Liver (tissue), 9 donors: ENCODE results near the gene C19orf81. TPM values are rescaled to one million over a fixed set of nuclear protein-coding genes. Genes with fewer than 3 reads are reported as not detected.
"Not testable (repeated sequence)": the region's sequence is repeated elsewhere in the genome, so short reads cannot be mapped to it uniquely, and the experiment has no call there.

Source experiments
- DNase-seq: peaks from one replicate; pipeline ENCODE4 v3.0.0-alpha.2; 2017; ENCODE audit warnings: low spot score
- H3K27ac ChIP-seq, 2 donors: one replicate each; pipeline ENCODE4 v1.7.0; 2013; ENCODE audit warnings: inconsistent platforms in 2 of 2, low read length in 2 of 2, control low read depth in 1 of 2, low read depth in 1 of 2, mild to moderate bottlenecking in 1 of 2
- H3K27me3 ChIP-seq, 4 donors: one replicate each; pipeline versions ENCODE4 v1.6.1 to v1.7.0; 2013; ENCODE audit warnings: low read length in 3 of 4, inconsistent platforms in 1 of 4, mild to moderate bottlenecking in 1 of 4, moderate library complexity in 1 of 4; ENCODE audit not compliant: control insufficient read depth in 4 of 4, insufficient read depth in 4 of 4
- H3K36me3 ChIP-seq, 4 donors: one replicate each; pipeline versions ENCODE4 v1.6.1 to v1.7.0; 2013; ENCODE audit warnings: low read length in 3 of 4, mild to moderate bottlenecking in 3 of 4, low read depth in 1 of 4, moderate library complexity in 1 of 4; ENCODE audit not compliant: control insufficient read depth in 4 of 4, insufficient read depth in 3 of 4
- H3K4me1 ChIP-seq, 4 donors: one replicate each; pipeline versions ENCODE4 v1.6.1 to v1.7.0; 2013; ENCODE audit warnings: low read length in 3 of 4, mild to moderate bottlenecking in 3 of 4, moderate library complexity in 1 of 4; ENCODE audit not compliant: control insufficient read depth in 4 of 4, insufficient read depth in 4 of 4
- H3K4me3 ChIP-seq, 3 donors: one replicate each; pipeline versions ENCODE4 v1.6.1 to v1.7.0; 2013; ENCODE audit warnings: low read length in 3 of 3, control low read depth in 1 of 3, low read depth in 1 of 3, mild to moderate bottlenecking in 1 of 3
- H3K9ac ChIP-seq, 2 donors: one replicate each; pipeline ENCODE4 v1.7.0; 2013; ENCODE audit warnings: low read length in 2 of 2, mild to moderate bottlenecking in 2 of 2, moderate library complexity in 2 of 2, control low read depth in 1 of 2, low read depth in 1 of 2
- H3K9me3 ChIP-seq, 4 donors: one replicate each; pipeline versions ENCODE4 v1.6.1 to v1.7.0; 2013; ENCODE audit warnings: low read length in 3 of 4; ENCODE audit not compliant: control insufficient read depth in 4 of 4
- GABPA ChIP-seq, 2 donors: IDR thresholded peaks in 1 of 2; conservative IDR thresholded peaks in 1 of 2; 2 replicates each; pipeline ENCODE4 v1.6.1; 2016; ENCODE audit warnings: antibody characterized with exemption in 2 of 2, mild to moderate bottlenecking in 1 of 2, moderate library complexity in 1 of 2
- HNF4A ChIP-seq, 2 donors: conservative IDR thresholded peaks; 2 replicates each; pipeline ENCODE4 v1.6.1; 2016; ENCODE audit warnings: antibody characterized with exemption in 2 of 2, mild to moderate bottlenecking in 2 of 2
- HNF4G ChIP-seq: IDR thresholded peaks from 2 replicates; pipeline ENCODE4 v1.6.1; 2016; ENCODE audit warnings: antibody characterized with exemption
- JUND ChIP-seq, 2 donors: IDR thresholded peaks; 2 replicates each; pipeline ENCODE4 v1.6.1; 2016; ENCODE audit warnings: antibody characterized with exemption in 2 of 2
- MAX ChIP-seq: IDR thresholded peaks from 2 replicates; pipeline ENCODE4 v1.6.1; 2016; ENCODE audit warnings: antibody characterized with exemption
- NR2F2 ChIP-seq: IDR thresholded peaks from 2 replicates; pipeline ENCODE4 v1.6.1; 2016; ENCODE audit warnings: antibody characterized with exemption
- REST ChIP-seq: IDR thresholded peaks from 2 replicates; pipeline ENCODE4 v1.6.1; 2016; ENCODE audit warnings: antibody characterized with exemption, mild to moderate bottlenecking
- RXRA ChIP-seq, 2 donors: IDR thresholded peaks; 2 replicates each; pipeline ENCODE4 v1.6.1; 2017 to 2018; ENCODE audit warnings: antibody characterized with exemption in 2 of 2, mild to moderate bottlenecking in 1 of 2
- SP1 ChIP-seq: IDR thresholded peaks from 2 replicates; pipeline ENCODE4 v1.6.1; 2018; ENCODE audit warnings: antibody characterized with exemption, mild to moderate bottlenecking
- YY1 ChIP-seq: IDR thresholded peaks from 2 replicates; pipeline ENCODE4 v1.6.1; 2016; ENCODE audit warnings: antibody characterized with exemption, mild to moderate bottlenecking
- ZBTB33 ChIP-seq: IDR thresholded peaks from 2 replicates; pipeline ENCODE4 v1.6.1; 2016; ENCODE audit warnings: antibody characterized with exemption
- WGBS: extraction: QIAGEN DNeasy Blood & Tissue Kit; methylation state at CpG from one replicate; pipeline ENCODE4 v1.1.7; 2013; 5-methylcytosine and 5-hydroxymethylcytosine counted together
- polyA plus RNA-seq, 2 donors: library from polyadenylated mRNA; stranded (reverse) in 1 of 2; unstranded in 1 of 2; fragments of 200-250 nt in 1 of 2; fragments of >200 nt in 1 of 2; fragmentation: Nextera tagmentation in 1 of 2; extraction: Ambion mirVana in 1 of 2; gene quantifications; one replicate each; pipeline versions ENCODE4 v1.2.1 to v1.2.3, GENCODE V29; 2013 to 2015
- total RNA-seq, 2 donors: library from RNA; depleted of rRNA; stranded (reverse); fragments of >200 nt; gene quantifications; one replicate each; pipeline ENCODE4 v1.2.3, GENCODE V29; 2014
- TF ChIP-seq, protein P1 (sequence below): fragments of 150-350 bp; IDR thresholded peaks from 2 replicates; pipeline ENCODE4 v1.5.1; 2017; ENCODE audit warnings: improper control_type of control experiment, low read depth, low read length; ENCODE audit not compliant: missing input control
- TF ChIP-seq, protein P2 (sequence below): IDR thresholded peaks from 2 replicates; pipeline ENCODE4 v1.6.1; 2016; ENCODE audit warnings: antibody characterized with exemption
- donor health status: healthy.
- donor health status: healthy.
- donor health status: healthy.
- donor health status: healthy.
- donor health status: healthy.

C19orf81 gene
- total and polyA plus RNA-seq, 4 donors = not detected

DNA sequence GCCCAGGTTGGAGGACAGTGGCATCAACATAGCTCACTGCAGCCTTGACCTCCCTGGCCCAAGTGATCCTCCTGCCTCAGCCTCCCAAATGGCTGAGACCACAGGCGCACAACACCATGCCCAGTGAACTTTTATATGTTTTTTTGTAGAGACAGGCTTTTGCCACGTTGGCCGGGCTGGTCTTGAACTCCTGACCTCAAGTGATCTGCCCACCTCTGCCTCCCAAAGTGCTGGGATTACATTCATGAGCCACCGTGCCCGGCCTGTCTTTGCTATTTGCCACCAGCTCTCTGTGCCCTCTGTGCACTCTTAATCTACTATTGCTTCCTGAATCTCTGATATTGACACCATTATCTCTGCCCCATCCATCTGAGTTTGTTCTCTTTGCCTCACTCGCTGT, 46.7 kb upstream of the C19orf81 start:
- TF ChIP-seq REST (no peak), NR2F2 (no peak), ZBTB33 (no peak), JUND (IDR thresholded peaks at IDR 0.05) (no peak), SP1 (no peak), HNF4G (no peak)
- TF ChIP-seq, protein P1, sequence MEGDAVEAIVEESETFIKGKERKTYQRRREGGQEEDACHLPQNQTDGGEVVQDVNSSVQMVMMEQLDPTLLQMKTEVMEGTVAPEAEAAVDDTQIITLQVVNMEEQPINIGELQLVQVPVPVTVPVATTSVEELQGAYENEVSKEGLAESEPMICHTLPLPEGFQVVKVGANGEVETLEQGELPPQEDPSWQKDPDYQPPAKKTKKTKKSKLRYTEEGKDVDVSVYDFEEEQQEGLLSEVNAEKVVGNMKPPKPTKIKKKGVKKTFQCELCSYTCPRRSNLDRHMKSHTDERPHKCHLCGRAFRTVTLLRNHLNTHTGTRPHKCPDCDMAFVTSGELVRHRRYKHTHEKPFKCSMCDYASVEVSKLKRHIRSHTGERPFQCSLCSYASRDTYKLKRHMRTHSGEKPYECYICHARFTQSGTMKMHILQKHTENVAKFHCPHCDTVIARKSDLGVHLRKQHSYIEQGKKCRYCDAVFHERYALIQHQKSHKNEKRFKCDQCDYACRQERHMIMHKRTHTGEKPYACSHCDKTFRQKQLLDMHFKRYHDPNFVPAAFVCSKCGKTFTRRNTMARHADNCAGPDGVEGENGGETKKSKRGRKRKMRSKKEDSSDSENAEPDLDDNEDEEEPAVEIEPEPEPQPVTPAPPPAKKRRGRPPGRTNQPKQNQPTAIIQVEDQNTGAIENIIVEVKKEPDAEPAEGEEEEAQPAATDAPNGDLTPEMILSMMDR = no peak
- no peak overlapping the region for H3K4me3 ChIP-seq
- H3K9me3 ChIP-seq = peaks cover 0 to 4% (median under 1%) of the 10 kb centered on the region in 4 donors
- H3K27ac ChIP-seq = no peak overlapping the region
- 68% methylated on average over 6 of the region's 6 CpGs for WGBS
- H3K9ac ChIP-seq = no peak overlapping the region
- no peaks in the 10 kb centered on the region for H3K36me3 ChIP-seq
- DNase-seq = no peak
- H3K4me1 ChIP-seq = no peaks in the 10 kb centered on the region
- peaks cover 0 to 5% (median 2%) of the 10 kb centered on the region in 4 donors for H3K27me3 ChIP-seq

- no peaks in the 10 kb centered on the region for H3K36me3 ChIP-seq
- H3K27me3 ChIP-seq = peaks cover 0 to 6% (median 3%) of the 10 kb centered on the region in 4 donors
- H3K27ac ChIP-seq = no peak overlapping the region
- H3K4me1 ChIP-seq = no peaks in the 10 kb centered on the region
- DNase-seq = no peak
- whole genome bisulfite sequencing = 72% methylated on average over 4 of the region's 4 CpGs
- TF ChIP-seq MAX = no peak
- no peak for TF ChIP-seq HNF4A (conservative IDR thresholded peaks at IDR 0.05)
- no peak for TF ChIP-seq RXRA (IDR thresholded peaks at IDR 0.05)
- TF ChIP-seq, protein P1 = no peak
- TF ChIP-seq, protein P2, sequence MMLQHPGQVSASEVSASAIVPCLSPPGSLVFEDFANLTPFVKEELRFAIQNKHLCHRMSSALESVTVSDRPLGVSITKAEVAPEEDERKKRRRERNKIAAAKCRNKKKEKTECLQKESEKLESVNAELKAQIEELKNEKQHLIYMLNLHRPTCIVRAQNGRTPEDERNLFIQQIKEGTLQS = no peak
- TF ChIP-seq NR2F2 = no peak
- TF ChIP-seq YY1 = no peak
- no peak for TF ChIP-seq GABPA (IDR thresholded peaks at IDR 0.05 in 1 of 2, conservative IDR thresholded peaks at IDR 0.05 in 1 of 2)
- no peak overlapping the region for H3K9ac ChIP-seq
- H3K4me3 ChIP-seq = no peak overlapping the region
- H3K9me3 ChIP-seq = peaks cover 0 to 4% (median under 1%) of the 10 kb centered on the region in 4 donors
Measured at GRCh38 chr19:50602935-50603334, 46.3 kb upstream of the C19orf81 start.

GRCh38 chr19:50604264-50605073, 44.8 kb upstream of the C19orf81 start:
- not testable (repeated sequence) for H3K27me3 ChIP-seq, H3K4me1 ChIP-seq, DNase-seq, H3K9ac ChIP-seq, H3K27ac ChIP-seq, H3K9me3 ChIP-seq, H3K36me3 ChIP-seq, H3K4me3 ChIP-seq
- WGBS = 44% methylated on average over 10 of the region's 56 CpGs
